LNCAP (cell line): ENCODE data around the gene COX17.

ENCODE experiments used
- CTCF ChIP-seq: fragments of 450-650 bp; IDR thresholded peaks from 2 replicates; pipeline ENCODE4 v1.5.1; 2017; ENCODE audit warnings: mild to moderate bottlenecking

Gene COX17

GRCh38 chr3:119637679-119638477 lies 39.3 kb downstream of the COX17 start:
- no peak for TF ChIP-seq CTCF

- no peak for TF ChIP-seq CTCF
These were observed 40.2 kb downstream of the COX17 start for GRCh38 chr3:119636891-119637611.

GRCh38 chr3:119636249-119636648 lies 41.0 kb downstream of the COX17 start:
- TF ChIP-seq CTCF, result no peak

- no peak for TF ChIP-seq CTCF
These were observed 41.5 kb downstream of the COX17 start for GRCh38 chr3:119635719-119636118.

- TF ChIP-seq CTCF, result no peak
These were observed 44.4 kb downstream of the COX17 start for GRCh38 chr3:119632829-119633228.

- TF ChIP-seq CTCF, result no peak
These were observed 45.0 kb downstream of the COX17 start for GRCh38 chr3:119632216-119632615.

GRCh38 chr3:119631516-119631915 lies 45.7 kb downstream of the COX17 start:
- TF ChIP-seq CTCF, result no peak
